Panc1 (cell line): Measurements from ENCODE around the gene GFPT1.

ENCODE experiments used
- POLR2AphosphoS5 ChIP-seq: IDR thresholded peaks from 2 replicates; pipeline ENCODE4 v1.6.1; 2012; ENCODE audit warnings: mild to moderate bottlenecking, low read depth, low read length, moderate library complexity
- SIN3A ChIP-seq: IDR thresholded peaks from 2 replicates; pipeline ENCODE4 v1.6.1; 2012; ENCODE audit warnings: low read depth, mild to moderate bottlenecking, low read length, moderate library complexity, borderline replicate concordance; ENCODE audit not compliant: insufficient read depth
- TCF7L2 ChIP-seq: IDR thresholded peaks from 2 replicates; pipeline ENCODE4 v1.6.1; 2011; ENCODE audit warnings: mild to moderate bottlenecking, low read depth, low read length, inconsistent platforms
- TF ChIP-seq, protein P1 (sequence below): fragments of 450-650 bp; IDR thresholded peaks from 2 replicates; pipeline ENCODE4 v1.5.1; 2017; ENCODE audit warnings: mild to moderate bottlenecking
- TF ChIP-seq, protein P2 (sequence below), 2 experiments: IDR thresholded peaks; 2 replicates each; pipeline ENCODE4 v1.6.1; 2011 to 2012; ENCODE audit warnings: low read depth in 2 of 2, control low read depth in 1 of 2, low read length in 1 of 2, mild to moderate bottlenecking in 1 of 2, moderate library complexity in 1 of 2; ENCODE audit not compliant: insufficient read depth in 1 of 2

GRCh38 chr2:69385443-69386151 is 1.4 kb downstream of the GFPT1 start:
- TF ChIP-seq, protein P1, sequence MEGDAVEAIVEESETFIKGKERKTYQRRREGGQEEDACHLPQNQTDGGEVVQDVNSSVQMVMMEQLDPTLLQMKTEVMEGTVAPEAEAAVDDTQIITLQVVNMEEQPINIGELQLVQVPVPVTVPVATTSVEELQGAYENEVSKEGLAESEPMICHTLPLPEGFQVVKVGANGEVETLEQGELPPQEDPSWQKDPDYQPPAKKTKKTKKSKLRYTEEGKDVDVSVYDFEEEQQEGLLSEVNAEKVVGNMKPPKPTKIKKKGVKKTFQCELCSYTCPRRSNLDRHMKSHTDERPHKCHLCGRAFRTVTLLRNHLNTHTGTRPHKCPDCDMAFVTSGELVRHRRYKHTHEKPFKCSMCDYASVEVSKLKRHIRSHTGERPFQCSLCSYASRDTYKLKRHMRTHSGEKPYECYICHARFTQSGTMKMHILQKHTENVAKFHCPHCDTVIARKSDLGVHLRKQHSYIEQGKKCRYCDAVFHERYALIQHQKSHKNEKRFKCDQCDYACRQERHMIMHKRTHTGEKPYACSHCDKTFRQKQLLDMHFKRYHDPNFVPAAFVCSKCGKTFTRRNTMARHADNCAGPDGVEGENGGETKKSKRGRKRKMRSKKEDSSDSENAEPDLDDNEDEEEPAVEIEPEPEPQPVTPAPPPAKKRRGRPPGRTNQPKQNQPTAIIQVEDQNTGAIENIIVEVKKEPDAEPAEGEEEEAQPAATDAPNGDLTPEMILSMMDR = no peak
- TF ChIP-seq POLR2AphosphoS5 (no peak), TCF7L2 (no peak), SIN3A (no peak)
- TF ChIP-seq, protein P2, sequence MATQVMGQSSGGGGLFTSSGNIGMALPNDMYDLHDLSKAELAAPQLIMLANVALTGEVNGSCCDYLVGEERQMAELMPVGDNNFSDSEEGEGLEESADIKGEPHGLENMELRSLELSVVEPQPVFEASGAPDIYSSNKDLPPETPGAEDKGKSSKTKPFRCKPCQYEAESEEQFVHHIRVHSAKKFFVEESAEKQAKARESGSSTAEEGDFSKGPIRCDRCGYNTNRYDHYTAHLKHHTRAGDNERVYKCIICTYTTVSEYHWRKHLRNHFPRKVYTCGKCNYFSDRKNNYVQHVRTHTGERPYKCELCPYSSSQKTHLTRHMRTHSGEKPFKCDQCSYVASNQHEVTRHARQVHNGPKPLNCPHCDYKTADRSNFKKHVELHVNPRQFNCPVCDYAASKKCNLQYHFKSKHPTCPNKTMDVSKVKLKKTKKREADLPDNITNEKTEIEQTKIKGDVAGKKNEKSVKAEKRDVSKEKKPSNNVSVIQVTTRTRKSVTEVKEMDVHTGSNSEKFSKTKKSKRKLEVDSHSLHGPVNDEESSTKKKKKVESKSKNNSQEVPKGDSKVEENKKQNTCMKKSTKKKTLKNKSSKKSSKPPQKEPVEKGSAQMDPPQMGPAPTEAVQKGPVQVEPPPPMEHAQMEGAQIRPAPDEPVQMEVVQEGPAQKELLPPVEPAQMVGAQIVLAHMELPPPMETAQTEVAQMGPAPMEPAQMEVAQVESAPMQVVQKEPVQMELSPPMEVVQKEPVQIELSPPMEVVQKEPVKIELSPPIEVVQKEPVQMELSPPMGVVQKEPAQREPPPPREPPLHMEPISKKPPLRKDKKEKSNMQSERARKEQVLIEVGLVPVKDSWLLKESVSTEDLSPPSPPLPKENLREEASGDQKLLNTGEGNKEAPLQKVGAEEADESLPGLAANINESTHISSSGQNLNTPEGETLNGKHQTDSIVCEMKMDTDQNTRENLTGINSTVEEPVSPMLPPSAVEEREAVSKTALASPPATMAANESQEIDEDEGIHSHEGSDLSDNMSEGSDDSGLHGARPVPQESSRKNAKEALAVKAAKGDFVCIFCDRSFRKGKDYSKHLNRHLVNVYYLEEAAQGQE (IDR thresholded peaks at IDR 0.05; ENCODE audit: insufficient read depth in 1 of 2, low read depth in 2 of 2, low read length in 1 of 2) = no peak
